Gastroesophageal sphincter (tissue), 4 donors: ENCODE results near the gene GALNS. TPM values are rescaled to one million over a fixed set of nuclear protein-coding genes. Genes with fewer than 3 reads are reported as not detected.

Experiments
- ATAC-seq: fragments of 150-250 bp; one replicate; pipeline ENCODE4 v1.9.1; 2016; ENCODE audit warnings: mild to moderate bottlenecking, moderate library complexity
- H3K27ac ChIP-seq, 4 donors: fragments of 200-600 bp; sonication (generic) in 3 of 4; 1 replicate in 3 of 4; 2 replicates in 1 of 4; pipeline ENCODE4 v1.5.1; 2016 to 2019
- H3K27me3 ChIP-seq: fragments of 200-600 bp; sonication (generic); one replicate; pipeline ENCODE4 v1.5.1; 2019
- H3K36me3 ChIP-seq, 2 donors: fragments of 200-600 bp; sonication (generic); one replicate each; pipeline ENCODE4 v1.5.1; 2019; ENCODE audit warnings: control low read depth in 1 of 2
- H3K4me1 ChIP-seq, 3 donors: fragments of 200-600 bp; sonication (generic); 1 replicate in 2 of 3; 2 replicates in 1 of 3; pipeline ENCODE4 v1.5.1; 2016 to 2019; ENCODE audit warnings: control low read depth in 2 of 3
- H3K4me3 ChIP-seq, 2 donors: fragments of 200-600 bp; sonication (generic); one replicate each; pipeline ENCODE4 v1.5.1; 2019; ENCODE audit warnings: mild to moderate bottlenecking in 1 of 2, moderate library complexity in 1 of 2
- H3K9me3 ChIP-seq, 3 donors: fragments of 200-600 bp; sonication (generic); one replicate each; pipeline ENCODE4 v1.5.1; 2017 to 2019; ENCODE audit warnings: control low read depth in 2 of 3
- CTCF ChIP-seq, 4 experiments: fragments of 200-600 bp in 2 of 4; fragments of 450-650 bp in 2 of 4; sonication (generic) in 1 of 4; IDR thresholded peaks; one replicate each; pipeline ENCODE4 v1.5.1; 2017 to 2019; ENCODE audit warnings: antibody characterized with exemption in 4 of 4, mild to moderate bottlenecking in 2 of 4, moderate library complexity in 2 of 4
- EP300 ChIP-seq: sonication (generic); formaldehyde crosslinking; IDR thresholded peaks from one replicate; pipeline ENCODE4 v1.6.1; 2017; ENCODE audit warnings: antibody characterized with exemption, mild to moderate bottlenecking
- POLR2A ChIP-seq, 2 donors: fragments of 450-650 bp; IDR thresholded peaks; one replicate each; pipeline ENCODE4 v1.6.1; 2017; ENCODE audit warnings: antibody characterized with exemption in 2 of 2, mild to moderate bottlenecking in 2 of 2, moderate library complexity in 1 of 2
- POLR2AphosphoS5 ChIP-seq: sonication (generic); formaldehyde crosslinking; IDR thresholded peaks from one replicate; pipeline ENCODE4 v1.6.1; 2017; ENCODE audit warnings: antibody characterized with exemption
- WGBS, 2 donors: methylation state at CpG; one replicate each; pipeline ENCODE4 v1.1.5; 2018; ENCODE audit warnings: low coverage in 1 of 2; 5-methylcytosine and 5-hydroxymethylcytosine counted together
- total RNA-seq, 4 donors: library from RNA; depleted of rRNA; stranded (reverse); fragments of >200 nt; gene quantifications; one replicate each; pipeline ENCODE4 v1.1.0, GENCODE V29; 2016

GALNS gene
- total RNA-seq, 4 donors from 2014 or later, result 4.2 to 29.4 (median 15.6) TPM

GRCh38 chr16:88903267-88903666 lies 46.5 kb upstream of the GALNS start:
- no peak for TF ChIP-seq CTCF (IDR thresholded peaks at IDR 0.05)
- no peak for TF ChIP-seq POLR2A (IDR thresholded peaks at IDR 0.05)
- no peak for TF ChIP-seq EP300
- TF ChIP-seq POLR2AphosphoS5, result no peak
- ATAC-seq, result no peak
- Histone ChIP-seq H3K36me3 (peaks cover 0 to 19% of the 10 kb centered on the region in 2 donors), H3K9me3 (no peaks in the 10 kb centered on the region), H3K27ac (no peak overlapping the region), H3K27me3 (peaks cover 35% of the 10 kb centered on the region), H3K4me3 (no peak overlapping the region), H3K4me1 (no peaks in the 10 kb centered on the region)
- WGBS, 2 donors, result 85% methylated on average over 6 of the region's 14 CpGs; no CpG with 5 or more reads in 1 of the 2 donors

GRCh38 chr16:88902744-88903143 lies 46.0 kb upstream of the GALNS start:
- Histone ChIP-seq H3K4me1 (no peaks in the 10 kb centered on the region), H3K36me3 (peaks cover 0 to 21% of the 10 kb centered on the region in 2 donors), H3K27ac (no peak overlapping the region), H3K27me3 (peaks cover 35% of the 10 kb centered on the region), H3K4me3 (no peak overlapping the region), H3K9me3 (no peaks in the 10 kb centered on the region)
- TF ChIP-seq POLR2A (IDR thresholded peaks at IDR 0.05) (no peak), CTCF (IDR thresholded peaks at IDR 0.05) (no peak), POLR2AphosphoS5 (no peak), EP300 (no peak)
- no peak for ATAC-seq
- WGBS, 2 donors, result 68% methylated on average over 5 of the region's 16 CpGs; no CpG with 5 or more reads in 1 of the 2 donors

- H3K27ac ChIP-seq, result no peak overlapping the region
- H3K4me1 ChIP-seq, result no peaks in the 10 kb centered on the region
- H3K9me3 ChIP-seq, result no peaks in the 10 kb centered on the region
- ATAC-seq, result no peak
- peaks cover 40% of the 10 kb centered on the region for H3K27me3 ChIP-seq
- H3K4me3 ChIP-seq, result no peak overlapping the region
- TF ChIP-seq EP300 (no peak), CTCF (IDR thresholded peaks at IDR 0.05) (no peak), POLR2A (IDR thresholded peaks at IDR 0.05) (no peak), POLR2AphosphoS5 (no peak)
- peaks cover 0 to 28% of the 10 kb centered on the region in 2 donors for H3K36me3 ChIP-seq
- no CpG with 5 or more reads among the region's 26 CpGs for WGBS, 2 donors
Observed at GRCh38 chr16:88901718-88902337, 45.1 kb upstream of the GALNS start.

- no peak for TF ChIP-seq CTCF (IDR thresholded peaks at IDR 0.05)
- no peak for TF ChIP-seq POLR2AphosphoS5
- TF ChIP-seq EP300, result no peak
- TF ChIP-seq POLR2A (IDR thresholded peaks at IDR 0.05), result no peak
- Histone ChIP-seq H3K27ac (no peak overlapping the region), H3K27me3 (peaks cover 29% of the 10 kb centered on the region), H3K9me3 (no peaks in the 10 kb centered on the region), H3K4me1 (no peaks in the 10 kb centered on the region), H3K36me3 (peaks cover 0 to 36% of the 10 kb centered on the region in 2 donors), H3K4me3 (no peak overlapping the region)
- no peak for ATAC-seq
- no CpG with 5 or more reads among the region's 12 CpGs for WGBS, 2 donors
Observed at GRCh38 chr16:88900662-88901052, 43.9 kb upstream of the GALNS start.
